Measurements from ENCODE around the gene COPZ1.
"Not testable (repeated sequence)": the region's sequence is repeated elsewhere in the genome, so short reads cannot be mapped to it uniquely, and the experiment has no call there.

The COPZ1 gene

GRCh38 chr12:54337280-54337842, 12.4 kb downstream of the COPZ1 start:
- peak; percentile 54 for DNase-seq

GRCh38 chr12:54337854-54338650, 13.1 kb downstream of the COPZ1 start:
- no peak for DNase-seq

DNA sequence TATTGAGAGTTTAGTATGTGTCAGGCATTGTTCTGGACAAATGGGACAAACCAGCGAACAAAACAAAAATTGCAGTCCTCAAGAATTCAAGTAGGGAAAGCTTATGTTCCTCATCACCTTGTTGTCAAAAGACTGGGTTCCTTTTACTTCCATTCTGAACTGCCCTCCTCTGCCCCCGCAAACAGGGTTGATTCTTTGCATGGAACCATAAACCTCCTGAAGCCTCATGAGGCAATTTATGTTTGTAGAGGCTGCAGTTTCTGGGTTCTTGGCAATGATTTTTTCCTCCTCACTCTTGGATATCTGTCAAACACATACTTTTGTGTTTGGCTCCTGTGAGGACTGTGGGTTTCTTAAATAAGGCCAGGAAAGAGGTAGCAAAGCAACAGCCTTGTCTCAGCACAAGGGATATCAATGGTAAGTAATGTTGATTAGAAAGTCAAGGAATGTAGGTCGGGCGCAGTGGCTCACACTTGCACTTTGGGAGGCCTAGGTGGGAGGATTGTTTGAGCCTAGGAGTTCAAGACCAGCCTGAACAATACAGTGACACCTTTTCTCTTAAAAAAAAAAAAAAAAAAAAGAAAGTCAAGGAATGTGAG, 13.9 kb downstream of the COPZ1 start:
- no peak for DNase-seq

GRCh38 chr12:54340846-54341245, 15.9 kb downstream of the COPZ1 start:
- DNase-seq: no peak

DNA sequence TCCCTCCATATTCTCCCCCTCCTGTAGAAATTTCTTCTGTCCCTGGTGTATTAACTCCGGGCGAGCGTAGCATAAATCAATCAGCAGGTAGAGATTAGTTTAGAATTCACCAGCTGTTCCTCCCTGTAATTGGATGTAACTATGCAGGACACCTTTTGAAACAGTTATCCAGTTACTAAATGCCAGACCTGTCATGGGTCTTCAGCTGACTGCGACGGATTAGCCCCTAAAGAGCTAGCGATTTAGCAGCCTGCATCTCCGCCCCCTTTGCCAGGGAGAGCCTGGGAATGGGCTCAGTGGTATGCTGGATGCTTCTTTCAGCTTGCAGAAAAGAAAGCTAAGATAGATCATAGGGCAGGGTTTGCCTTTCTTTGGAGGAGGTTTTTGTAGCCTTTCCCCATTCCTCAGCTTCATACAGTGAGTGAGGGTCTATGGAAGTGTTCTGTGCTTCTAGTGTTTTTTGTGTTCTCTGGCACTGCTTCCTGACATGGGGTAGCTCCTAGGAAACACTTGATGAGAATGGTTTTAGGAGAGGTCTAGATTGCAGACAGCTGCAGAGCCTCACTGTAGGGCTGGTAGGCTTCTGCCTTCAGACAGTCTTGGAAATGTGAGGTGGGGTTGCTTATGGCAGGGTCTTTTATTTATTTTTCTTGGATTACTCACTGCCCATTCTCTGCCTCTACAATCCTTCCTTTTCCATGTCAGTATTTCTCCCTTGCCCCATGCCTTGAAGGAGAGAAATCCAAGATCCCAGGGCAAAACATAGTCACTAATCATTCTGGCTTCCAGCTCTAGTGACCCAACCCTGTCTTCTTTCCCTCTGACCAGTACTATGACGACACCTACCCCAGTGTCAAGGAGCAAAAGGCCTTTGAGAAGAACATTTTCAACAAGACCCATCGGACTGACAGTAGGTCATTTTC, 16.7 kb downstream of the COPZ1 start:
- DNase-seq: no peak

- DNase-seq: no peak
Measured at GRCh38 chr12:54349036-54349435, 24.1 kb downstream of the COPZ1 start.

DNA sequence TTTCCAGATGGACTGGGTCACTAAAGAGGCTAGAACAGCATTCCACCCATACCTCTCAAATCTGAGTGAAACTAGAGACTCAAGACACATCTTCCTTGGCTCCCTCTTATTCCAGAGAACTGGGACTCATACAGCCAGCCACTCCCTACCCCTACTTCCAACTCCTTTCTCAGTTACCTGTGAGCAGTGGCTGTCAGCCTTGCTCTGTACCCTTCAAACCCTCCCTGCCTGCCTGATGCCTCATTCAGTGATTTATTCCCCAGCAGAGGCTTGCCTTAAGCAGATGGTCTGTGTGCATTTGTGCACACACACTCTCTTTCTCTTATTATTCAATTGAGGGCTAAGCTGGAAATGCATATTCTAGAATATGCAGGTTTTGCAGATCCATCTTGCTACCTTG, 24.7 kb downstream of the COPZ1 start:
- no peak for DNase-seq

DNA sequence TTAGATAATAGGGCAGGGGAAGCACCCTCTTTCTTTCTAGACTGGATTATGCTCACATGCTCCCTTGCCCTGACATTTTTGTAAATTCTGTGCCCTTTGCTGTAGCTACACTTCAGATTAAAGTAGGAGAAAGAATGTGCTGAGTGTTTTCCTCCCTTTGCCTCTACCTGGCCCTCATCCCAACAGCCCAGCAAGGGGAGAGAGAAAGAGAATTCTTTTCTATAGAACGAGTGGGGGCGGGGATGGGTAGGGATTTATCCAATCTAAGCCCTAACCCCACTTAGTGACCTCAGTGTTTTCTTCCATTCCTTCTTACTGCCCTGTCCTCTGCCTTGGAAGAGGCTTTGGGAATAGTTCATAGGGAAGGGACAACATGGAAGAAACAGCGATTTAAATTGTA, 25.8 kb downstream of the COPZ1 start:
- DNase-seq: no peak

GRCh38 chr12:54351341-54351740, 26.4 kb downstream of the COPZ1 start:
- no peak for DNase-seq

DNA sequence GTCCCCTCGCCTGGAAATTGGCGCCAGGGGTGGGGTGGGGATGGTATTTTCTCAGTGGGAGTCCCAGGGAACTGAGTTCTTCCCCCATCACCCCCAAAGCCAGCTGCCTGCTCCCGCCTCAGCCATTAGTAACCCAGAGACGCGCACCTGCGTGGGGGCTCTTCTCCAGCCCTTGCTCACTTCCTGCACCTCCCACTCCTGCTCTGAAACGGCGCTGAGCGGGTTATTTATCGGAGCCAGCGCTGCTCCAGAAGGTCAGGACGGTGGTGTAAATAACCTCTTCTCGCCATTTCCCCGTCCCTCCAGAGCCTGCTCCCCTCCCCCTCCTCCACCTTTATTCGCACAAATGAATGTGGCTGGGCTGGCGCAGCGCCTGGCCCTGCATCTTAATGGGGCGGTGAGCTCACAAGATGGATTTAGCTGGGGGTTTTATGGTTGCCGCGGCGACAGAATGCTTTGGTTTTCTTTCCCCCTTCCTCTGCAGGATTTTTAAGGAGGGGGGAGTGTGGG, 27.1 kb downstream of the COPZ1 start:
- peak; percentile 89 for DNase-seq

- peak; percentile 84 for DNase-seq
Measured at GRCh38 chr12:54352891-54353874, 28.3 kb downstream of the COPZ1 start.

- not testable (repeated sequence) for DNase-seq
Measured at GRCh38 chr12:54354271-54354670, 29.3 kb downstream of the COPZ1 start.

DNA sequence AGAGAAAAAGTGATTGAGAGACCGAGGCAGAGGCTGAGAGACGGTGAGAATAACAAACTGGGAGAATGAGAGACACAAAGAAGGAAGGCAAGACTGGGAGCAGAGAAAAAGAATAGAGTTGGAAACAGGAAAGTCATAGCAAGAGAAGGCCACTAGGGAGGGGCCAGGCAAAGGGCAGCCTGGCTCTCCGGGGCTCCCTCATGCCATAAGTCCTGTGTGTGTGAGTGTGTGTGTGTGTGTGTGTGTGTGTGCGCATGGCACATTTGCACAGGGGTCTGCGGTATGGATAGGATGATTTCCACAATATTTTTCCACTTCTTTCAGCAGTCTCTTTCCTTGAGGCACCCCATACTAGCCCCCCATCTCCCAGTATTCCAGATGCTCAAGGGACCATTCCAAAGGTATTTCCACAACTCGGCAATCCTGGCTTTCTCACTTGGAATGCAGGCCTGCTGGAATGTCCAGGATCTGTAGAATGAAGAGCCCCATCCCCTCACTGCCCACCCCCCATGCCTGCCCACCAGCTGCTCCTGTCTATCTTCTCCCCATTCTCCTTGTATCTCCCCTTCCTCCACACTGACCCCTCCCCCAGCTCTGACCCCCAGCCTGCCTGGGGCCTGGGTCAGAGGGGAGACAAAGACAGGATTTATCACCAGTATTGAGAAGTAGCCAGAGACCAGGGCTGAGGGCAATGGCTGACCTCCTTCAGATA, 30.3 kb downstream of the COPZ1 start:
- DNase-seq: peak; percentile 50

GRCh38 chr12:54356228-54356627, 31.3 kb downstream of the COPZ1 start:
- no peak for DNase-seq

GRCh38 chr12:54356951-54357356, 32.0 kb downstream of the COPZ1 start:
- no peak for DNase-seq

GRCh38 chr12:54357506-54358190, 32.7 kb downstream of the COPZ1 start:
- DNase-seq: peak; percentile 48

DNA sequence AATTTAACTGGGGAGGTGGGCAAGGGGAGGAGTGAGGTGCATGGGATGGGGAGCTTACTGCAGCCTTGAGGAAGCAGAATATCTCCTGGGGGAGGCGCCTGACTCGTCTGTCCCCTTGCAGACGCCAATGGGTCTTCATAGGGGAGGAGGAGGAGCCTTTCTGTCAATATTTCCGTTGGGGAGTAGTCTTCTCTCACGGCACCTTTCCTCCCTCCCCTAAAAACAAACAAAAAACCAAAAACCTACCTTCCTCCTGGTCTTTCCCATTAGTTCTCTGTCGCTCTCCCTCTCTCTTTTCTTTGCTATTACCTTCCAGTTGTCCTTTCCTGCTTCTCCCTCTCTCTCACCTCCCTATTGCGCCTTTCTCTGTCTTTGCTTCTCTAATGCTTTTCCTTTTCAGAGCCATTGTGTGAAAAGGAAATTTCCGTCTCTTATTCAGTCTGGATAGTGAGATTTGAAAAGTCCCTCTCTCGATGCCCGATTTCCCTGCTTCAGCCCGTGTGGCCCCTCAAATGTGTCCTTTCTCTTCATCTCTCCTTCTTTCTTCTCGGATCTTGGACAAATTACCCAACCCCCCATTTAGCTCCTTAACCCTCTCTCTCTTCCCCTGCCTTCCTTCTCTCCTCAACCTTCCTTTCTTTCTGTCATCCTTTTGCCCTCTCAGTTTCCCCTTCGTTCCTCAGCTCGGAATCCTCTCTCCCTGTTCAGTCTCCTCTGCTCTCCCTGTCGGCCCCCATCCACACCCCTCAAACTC, 33.4 kb downstream of the COPZ1 start:
- peak; percentile 71 for DNase-seq

DNA sequence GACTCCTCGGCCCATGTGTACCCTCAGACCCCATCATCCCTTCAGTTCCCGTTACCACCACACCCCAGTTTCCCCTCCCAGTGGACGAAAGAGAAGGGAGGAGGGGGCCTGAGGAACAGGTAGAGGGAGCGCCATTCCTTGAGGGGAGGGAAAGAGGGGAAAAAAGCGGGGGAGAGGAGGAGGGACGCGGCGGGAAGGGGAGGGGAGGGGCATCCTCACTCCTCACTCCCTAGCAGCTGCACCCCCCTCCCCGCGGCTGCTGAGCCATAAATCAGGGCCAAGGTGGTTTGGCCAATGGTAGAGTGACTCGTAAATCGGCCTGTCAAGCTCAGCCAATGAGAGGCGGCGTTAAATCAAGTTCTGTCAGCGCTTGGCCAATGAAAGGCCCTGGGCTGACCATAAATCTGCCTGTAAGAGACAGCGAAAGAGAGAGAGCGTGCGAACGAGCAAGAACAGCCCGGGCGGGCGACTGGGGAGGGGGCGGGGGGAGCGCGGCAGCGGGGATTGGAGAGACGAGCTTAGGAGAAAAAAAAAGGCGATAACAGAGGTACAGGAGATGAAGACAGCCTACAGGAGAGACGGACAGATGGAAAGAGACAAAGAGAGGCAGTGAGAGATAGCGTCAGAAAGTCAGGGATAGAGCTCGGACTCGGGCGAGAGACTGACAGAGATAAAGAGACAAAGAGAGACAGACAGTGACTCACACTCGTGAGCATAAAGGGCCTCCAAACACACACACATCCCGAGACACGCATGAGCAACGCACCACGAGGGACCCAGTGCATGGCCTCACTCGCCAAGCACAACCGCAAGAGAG, 34.2 kb downstream of the COPZ1 start:
- DNase-seq: peak; percentile 99

All from right hindlimb (tissue), 1 donor.